Measurements from ENCODE around the gene ZFR.
"Not testable (repeated sequence)": the region's sequence is repeated elsewhere in the genome, so short reads cannot be mapped to it uniquely, and the experiment has no call there.

ZFR gene

GRCh38 chr5:32450952-32451351 lies 6.4 kb upstream of the ZFR start:
- no peak for DNase-seq

GRCh38 chr5:32449262-32449661 lies 4.7 kb upstream of the ZFR start:
- DNase-seq: no peak

GRCh38 chr5:32446630-32447029 lies 2.1 kb upstream of the ZFR start:
- no peak for DNase-seq

GRCh38 chr5:32445831-32446614 lies 1.5 kb upstream of the ZFR start:
- DNase-seq: no peak

GRCh38 chr5:32445287-32445758 lies 783 bp upstream of the ZFR start:
- DNase-seq: no peak

GRCh38 chr5:32443541-32444430 lies 754 bp downstream of the ZFR start:
- DNase-seq: peak; percentile 37 to 50 (median 43)

- peak in 1 of 5 donors; percentile 63 for DNase-seq
These were observed 1.4 kb downstream of the ZFR start for GRCh38 chr5:32443145-32443540.

- DNase-seq: no peak
These were observed 5.4 kb downstream of the ZFR start for GRCh38 chr5:32439086-32439642.

- DNase-seq: no peak
These were observed 7.8 kb downstream of the ZFR start for GRCh38 chr5:32436553-32437242.

- DNase-seq: no peak
These were observed 9.2 kb downstream of the ZFR start for GRCh38 chr5:32435383-32435782.

- DNase-seq: no peak
These were observed 10.3 kb downstream of the ZFR start for GRCh38 chr5:32434221-32434620.

- no peak for DNase-seq
These were observed 11.9 kb downstream of the ZFR start for GRCh38 chr5:32432633-32433032.

GRCh38 chr5:32430825-32431224 lies 13.7 kb downstream of the ZFR start:
- DNase-seq: not testable (repeated sequence)

GRCh38 chr5:32428426-32428825 lies 16.1 kb downstream of the ZFR start:
- DNase-seq: no peak

- DNase-seq: no peak
These were observed 17.9 kb downstream of the ZFR start for GRCh38 chr5:32426440-32427151.

- DNase-seq: no peak
These were observed 21.8 kb downstream of the ZFR start for GRCh38 chr5:32422697-32423096.

GRCh38 chr5:32421075-32421474 lies 23.5 kb downstream of the ZFR start:
- DNase-seq: no peak

GRCh38 chr5:32420506-32420905 lies 24.0 kb downstream of the ZFR start:
- DNase-seq: no peak

GRCh38 chr5:32419791-32420190 lies 24.7 kb downstream of the ZFR start:
- DNase-seq: no peak

- DNase-seq: no peak
These were observed 30.9 kb downstream of the ZFR start for GRCh38 chr5:32413466-32414263.

GRCh38 chr5:32410630-32411029 lies 33.9 kb downstream of the ZFR start:
- no peak for DNase-seq
